Adrenal gland (tissue), 5 donors: Measurements from ENCODE around the gene ZNF609.

Experiments used
- CTCF ChIP-seq, 6 experiments: fragments of 450-650 bp in 4 of 6; fragments of 200-600 bp in 2 of 6; sonication (generic) in 1 of 6; IDR thresholded peaks; 1 replicate in 5 of 6; 2 replicates in 1 of 6; pipeline versions ENCODE4 v1.5.1 to v1.8.0; 2016 to 2021; ENCODE audit warnings: antibody characterized with exemption in 6 of 6, mild to moderate bottlenecking in 2 of 6, moderate library complexity in 1 of 6
- POLR2A ChIP-seq, 2 donors: fragments of 450-650 bp; IDR thresholded peaks; one replicate each; pipeline ENCODE4 v1.6.1; 2017; ENCODE audit warnings: antibody characterized with exemption in 2 of 2, mild to moderate bottlenecking in 2 of 2, moderate library complexity in 1 of 2
- donor health status: DM: no; HTN: no; CAD: no.

GRCh38 chr15:64552281-64552948 is 92.0 kb downstream of the ZNF609 start:
- TF ChIP-seq CTCF (IDR thresholded peaks at IDR 0.05) (no peak), POLR2A (IDR thresholded peaks at IDR 0.05) (no peak)
